ENCODE measurements around the gene CCP110. TPM values are rescaled to one million over a fixed set of nuclear protein-coding genes. Genes with fewer than 3 reads are reported as not detected.
A peak's percentile ranks its signal among the peaks of the same experiment; 100 is the strongest.

The CCP110 gene
- total RNA-seq, 6 experiments from 2014 or later: 2.6 to 5.6 (median 4.2) TPM

- DNase-seq (no peak), ATAC-seq (peak in 1 of 4 donors; percentile 9)
- intact Hi-C loops (cut with DNase I): no loop called here
- Histone ChIP-seq H3K27me3 (no peaks in the 10 kb centered on the region), H3K4me3 (no peak overlapping the region), H3K4me1 (peaks cover 0 to 11% (median 4%) of the 10 kb centered on the region in 4 donors), H3K36me3 (peaks cover 0 to 6% (median 2%) of the 10 kb centered on the region in 4 donors), H3K27ac (no peak overlapping the region), H3K9me3 (no peaks in the 10 kb centered on the region)
- no peak for TF ChIP-seq POLR2A (IDR thresholded peaks at IDR 0.05)
- no peak for TF ChIP-seq CTCF (IDR thresholded peaks at IDR 0.05)
- WGBS (ENCODE audit: insufficient coverage, low coverage, low lambda C conversion rate, missing lambda C conversion rate): 68% methylated on average over 8 of the region's 8 CpGs
Measured at GRCh38 chr16:19517424-19518089, 6.2 kb upstream of the CCP110 start.

- Histone ChIP-seq H3K27ac (no peak overlapping the region), H3K4me3 (no peak overlapping the region), H3K9me3 (no peaks in the 10 kb centered on the region), H3K36me3 (peaks cover 0 to 6% (median 2%) of the 10 kb centered on the region in 4 donors), H3K27me3 (no peaks in the 10 kb centered on the region), H3K4me1 (peaks cover 0 to 8% (median 4%) of the 10 kb centered on the region in 4 donors)
- DNase-seq (no peak), ATAC-seq (no peak)
- 90% methylated on average over 2 of the region's 2 CpGs for WGBS (ENCODE audit: insufficient coverage, low coverage, low lambda C conversion rate, missing lambda C conversion rate)
- intact Hi-C loops (cut with DNase I): no loop called here
- TF ChIP-seq POLR2A (IDR thresholded peaks at IDR 0.05): no peak
- no peak for TF ChIP-seq CTCF (IDR thresholded peaks at IDR 0.05)
Measured at GRCh38 chr16:19518388-19518787, 5.4 kb upstream of the CCP110 start.

DNA sequence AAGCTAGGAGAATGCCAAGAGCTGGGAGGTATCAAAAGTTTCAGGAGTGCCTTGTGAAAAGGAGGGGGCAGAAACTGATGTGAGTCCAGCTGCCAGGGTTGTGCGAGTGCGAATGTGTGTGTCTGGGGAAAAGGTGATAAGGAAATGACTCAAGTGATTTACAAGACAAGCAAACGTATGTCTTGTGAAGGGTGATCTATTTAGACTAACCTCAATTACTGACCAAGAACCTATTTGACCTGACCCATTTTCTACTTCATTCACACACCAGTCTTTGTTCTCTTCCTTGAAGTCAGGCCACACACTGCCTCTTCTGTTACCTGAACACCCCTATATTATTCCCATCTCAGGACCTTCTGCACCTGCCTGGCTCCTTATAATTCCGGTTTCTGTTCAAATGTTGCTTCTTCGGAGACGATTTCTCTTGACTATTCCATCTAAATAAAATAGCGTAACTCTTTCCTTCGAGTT lies 2.8 kb upstream of the CCP110 start:
- H3K27ac ChIP-seq: peak overlapping the region; percentile 51 to 75 (median 66)
- ATAC-seq (no peak), DNase-seq (no peak)
- intact Hi-C loops (cut with DNase I): no loop called here
- no peaks in the 10 kb centered on the region for H3K27me3 ChIP-seq
- H3K36me3 ChIP-seq: peaks cover 0 to 3% (median under 1%) of the 10 kb centered on the region in 4 donors
- H3K4me1 ChIP-seq: no peaks in the 10 kb centered on the region
- H3K4me3 ChIP-seq: peak overlapping the region; percentile 64 to 90 (median 86)
- no peaks in the 10 kb centered on the region for H3K9me3 ChIP-seq
- TF ChIP-seq POLR2A (IDR thresholded peaks at IDR 0.05) (no peak), CTCF (IDR thresholded peaks at IDR 0.05) (no peak)
- WGBS (ENCODE audit: insufficient coverage, low coverage, low lambda C conversion rate, missing lambda C conversion rate): 6% methylated on average over 8 of the region's 8 CpGs

- DNase-seq: peak; percentile 97 to 98 (median 97)
- intact Hi-C loops (cut with DNase I): no loop called here
- Histone ChIP-seq H3K36me3 (no peaks in the 10 kb centered on the region), H3K4me1 (no peaks in the 10 kb centered on the region), H3K9me3 (no peaks in the 10 kb centered on the region), H3K27me3 (no peaks in the 10 kb centered on the region), H3K27ac (peak within 1 kb of the TSS; percentile 51 to 75 (median 66)), H3K4me3 (peak within 1 kb of the TSS; percentile 64 to 90 (median 86))
- peak; percentile 85 for TF ChIP-seq POLR2A (IDR thresholded peaks at IDR 0.05)
- TF ChIP-seq CTCF (IDR thresholded peaks at IDR 0.05): peak in 3 of 4 donors; percentile 45 to 55 (median 53)
- WGBS (ENCODE audit: insufficient coverage, low coverage, low lambda C conversion rate, missing lambda C conversion rate): 2% methylated on average over 29 of the region's 62 CpGs
- peak; percentile 87 to 93 (median 90) for ATAC-seq
Measured at GRCh38 chr16:19521471-19522396, 2.0 kb upstream of the CCP110 start, which contains the start of gene GDE1. TSS of gene GDE1 (minus strand) at chr16:19522098. CDS start at chr16:19521964, 134 bp downstream.
